Vagina (tissue), 2 donors: Measurements from ENCODE around the gene PTPRN2.

Experiments
- CTCF ChIP-seq, 3 experiments: fragments of 450-650 bp in 2 of 3; fragments of 200-600 bp in 1 of 3; sonication (generic) in 1 of 3; IDR thresholded peaks; one replicate each; pipeline ENCODE4 v1.5.1; 2017 to 2019; ENCODE audit warnings: antibody characterized with exemption in 3 of 3, mild to moderate bottlenecking in 2 of 3, moderate library complexity in 2 of 3
- POLR2AphosphoS5 ChIP-seq, 2 donors: sonication (generic); formaldehyde crosslinking; IDR thresholded peaks; one replicate each; pipeline ENCODE4 v1.9.0; 2017; ENCODE audit warnings: antibody characterized with exemption in 2 of 2, mild to moderate bottlenecking in 2 of 2, low read depth in 1 of 2; ENCODE audit not compliant: insufficient read depth in 1 of 2

- TF ChIP-seq POLR2AphosphoS5 (IDR thresholded peaks at IDR 0.05; ENCODE audit: insufficient read depth in 1 of 2, low read depth in 1 of 2) (no peak), CTCF (IDR thresholded peaks at IDR 0.05) (no peak)
Measured at GRCh38 chr7:157723205-157723604, 864.4 kb downstream of the PTPRN2 start.
